ENCODE measurements around the gene AHI1. TPM values are rescaled to one million over a fixed set of nuclear protein-coding genes. Genes with fewer than 3 reads are reported as not detected.
"Not testable (repeated sequence)": the region's sequence is repeated elsewhere in the genome, so short reads cannot be mapped to it uniquely, and the experiment has no call there.

The AHI1 gene
- total RNA-seq, 1 experiment from 2014 or later, result 18.8 TPM

DNA sequence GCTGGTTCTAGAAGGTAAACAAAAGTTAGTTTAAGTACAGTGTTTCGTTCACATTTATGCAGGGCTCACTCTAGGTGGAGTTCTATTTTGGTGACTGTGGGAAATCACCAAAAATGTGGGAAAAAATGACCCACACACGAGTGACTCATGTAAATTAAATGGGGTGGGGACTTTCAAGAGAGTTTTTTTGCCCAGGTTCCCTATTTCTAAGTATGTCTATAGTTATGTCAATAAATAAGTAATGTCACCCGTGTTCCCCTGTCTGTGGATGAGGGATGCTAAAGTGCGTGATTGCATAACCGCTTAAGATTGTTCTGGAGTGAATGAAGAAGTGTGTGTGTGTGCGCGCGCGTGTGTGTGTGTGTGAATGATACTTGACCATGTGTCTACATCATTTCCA is 247.3 kb downstream of the AHI1 start:
- Mint-ChIP-seq H3K4me1 (peaks cover 66% of the 10 kb centered on the region), H3K27ac (peak overlapping the region; percentile 89), H3K36me3 (no peaks in the 10 kb centered on the region; the same call in 1 of the 2 replicates), H3K9me3 (peaks cover 25% of the 10 kb centered on the region), H3K4me3 (peak overlapping the region; percentile 8; the same call in 1 of the 2 replicates), H3K27me3 (ENCODE audit: low read depth) (0 out of 2 replicates have a peak, but pooled peaks cover 3% of the 10 kb centered on the region)
- ATAC-seq, result no peak
- ChIA-PET CTCF (interaction anchor here (0.5 to 0.9 kb wide), 2 partner anchors 21 to 132 kb away, joined by 3 to 5 read pairs; no protein-coding TSS in a partner anchor), POLR2A (no interaction called here)
- no peak for DNase-seq (ENCODE audit: low spot score)
- no peak for TF ChIP-seq OVOL2 (CRISPR knock-in tag; IDR thresholded peaks at IDR 0.05; ENCODE audit: borderline replicate concordance)
- no peak for TF ChIP-seq KAT7 (CRISPR knock-in tag; IDR thresholded peaks at IDR 0.05; ENCODE audit: borderline replicate concordance)
- no peak for TF ChIP-seq FOXK1 (CRISPR knock-in tag; IDR thresholded peaks at IDR 0.05)
- no peak for TF ChIP-seq GTF2I (CRISPR knock-in tag; conservative IDR thresholded peaks at IDR 0.05)
- TF ChIP-seq, protein P1, sequence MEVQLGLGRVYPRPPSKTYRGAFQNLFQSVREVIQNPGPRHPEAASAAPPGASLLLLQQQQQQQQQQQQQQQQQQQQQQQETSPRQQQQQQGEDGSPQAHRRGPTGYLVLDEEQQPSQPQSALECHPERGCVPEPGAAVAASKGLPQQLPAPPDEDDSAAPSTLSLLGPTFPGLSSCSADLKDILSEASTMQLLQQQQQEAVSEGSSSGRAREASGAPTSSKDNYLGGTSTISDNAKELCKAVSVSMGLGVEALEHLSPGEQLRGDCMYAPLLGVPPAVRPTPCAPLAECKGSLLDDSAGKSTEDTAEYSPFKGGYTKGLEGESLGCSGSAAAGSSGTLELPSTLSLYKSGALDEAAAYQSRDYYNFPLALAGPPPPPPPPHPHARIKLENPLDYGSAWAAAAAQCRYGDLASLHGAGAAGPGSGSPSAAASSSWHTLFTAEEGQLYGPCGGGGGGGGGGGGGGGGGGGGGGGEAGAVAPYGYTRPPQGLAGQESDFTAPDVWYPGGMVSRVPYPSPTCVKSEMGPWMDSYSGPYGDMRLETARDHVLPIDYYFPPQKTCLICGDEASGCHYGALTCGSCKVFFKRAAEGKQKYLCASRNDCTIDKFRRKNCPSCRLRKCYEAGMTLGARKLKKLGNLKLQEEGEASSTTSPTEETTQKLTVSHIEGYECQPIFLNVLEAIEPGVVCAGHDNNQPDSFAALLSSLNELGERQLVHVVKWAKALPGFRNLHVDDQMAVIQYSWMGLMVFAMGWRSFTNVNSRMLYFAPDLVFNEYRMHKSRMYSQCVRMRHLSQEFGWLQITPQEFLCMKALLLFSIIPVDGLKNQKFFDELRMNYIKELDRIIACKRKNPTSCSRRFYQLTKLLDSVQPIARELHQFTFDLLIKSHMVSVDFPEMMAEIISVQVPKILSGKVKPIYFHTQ (CRISPR knock-in tag; IDR thresholded peaks at IDR 0.05), result no peak
- TF ChIP-seq GABPB1 (CRISPR knock-in tag; IDR thresholded peaks at IDR 0.05), result no peak
- no peak for TF ChIP-seq ZNF423 (CRISPR knock-in tag; IDR thresholded peaks at IDR 0.05)
- no peak for TF ChIP-seq HMGA2 (CRISPR knock-in tag; IDR thresholded peaks at IDR 0.05)
- no peak for TF ChIP-seq TP53 (CRISPR knock-in tag; IDR thresholded peaks at IDR 0.05)

DNA sequence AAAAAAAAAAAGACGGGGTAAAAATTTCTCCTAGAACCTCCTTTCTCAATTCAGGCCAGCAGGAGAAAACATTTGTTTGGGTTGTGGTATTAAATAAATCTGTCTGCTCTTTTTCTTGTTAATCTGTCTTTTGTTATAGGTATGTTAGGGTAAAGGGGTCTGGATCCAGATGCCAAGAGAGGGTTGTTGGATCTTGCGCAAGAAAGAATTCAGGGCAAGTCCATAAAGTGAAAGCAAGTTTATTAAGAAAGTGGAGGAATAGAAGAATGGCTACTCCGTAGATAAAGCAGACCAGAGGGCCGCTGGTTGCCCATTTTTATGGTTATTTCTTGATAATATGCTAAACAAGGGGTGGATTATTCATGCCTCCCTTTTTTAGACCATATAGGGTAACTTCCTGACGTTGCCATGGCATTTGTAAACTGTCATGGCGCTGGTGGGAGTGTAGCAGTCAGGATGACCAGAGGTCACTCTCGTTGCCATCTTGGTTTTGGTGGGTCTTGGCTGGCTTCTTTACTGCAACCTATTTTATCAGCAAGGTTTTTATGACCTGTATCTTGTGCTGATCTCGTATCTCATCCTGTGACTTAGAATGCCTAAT is 251.0 kb downstream of the AHI1 start:
- H3K27me3 Mint-ChIP-seq (ENCODE audit: low read depth); H3K4me3 Mint-ChIP-seq; H3K27ac Mint-ChIP-seq; CTCF ChIA-PET; H3K36me3 Mint-ChIP-seq; ATAC-seq; DNase-seq (ENCODE audit: low spot score); POLR2A ChIA-PET: not testable (repeated sequence)
- Mint-ChIP-seq H3K4me1 (peaks cover 49% of the 10 kb centered on the region), H3K9me3 (peaks cover 12% of the 10 kb centered on the region)

DNA sequence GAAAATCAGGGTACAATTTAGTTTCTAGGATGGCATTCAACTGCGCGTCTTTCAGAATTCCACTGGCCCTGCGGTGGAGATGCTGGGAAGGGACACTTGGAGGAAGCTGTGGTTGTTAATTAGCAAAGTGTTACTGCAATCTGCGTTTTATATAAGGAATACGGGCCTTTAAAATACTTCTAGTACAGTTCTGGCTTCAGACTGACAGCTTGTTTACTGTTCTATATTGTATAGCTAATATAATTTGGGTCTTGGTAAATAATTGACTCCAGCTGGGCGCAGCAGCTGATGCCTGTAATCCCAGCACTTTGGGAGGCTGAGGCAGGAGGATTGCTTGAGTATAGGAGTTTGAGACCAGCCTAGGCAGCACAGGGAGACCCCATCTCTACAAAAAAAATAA is 252.7 kb downstream of the AHI1 start:
- no peak for ATAC-seq
- no peak overlapping the region for H3K4me3 Mint-ChIP-seq
- H3K36me3 Mint-ChIP-seq, result no peaks in the 10 kb centered on the region; the same call in 1 of the 2 replicates
- peaks cover 32% of the 10 kb centered on the region for H3K4me1 Mint-ChIP-seq
- peaks cover 12% of the 10 kb centered on the region for H3K9me3 Mint-ChIP-seq
- no peak for TF ChIP-seq JAZF1 (CRISPR knock-in tag; IDR thresholded peaks at IDR 0.05)
- TF ChIP-seq MYBL2 (CRISPR knock-in tag; IDR thresholded peaks at IDR 0.05), result no peak
- TF ChIP-seq, protein P1 (CRISPR knock-in tag; IDR thresholded peaks at IDR 0.05), result no peak
- TF ChIP-seq SP1 (CRISPR knock-in tag; conservative IDR thresholded peaks at IDR 0.05), result no peak
- TF ChIP-seq, protein P2, sequence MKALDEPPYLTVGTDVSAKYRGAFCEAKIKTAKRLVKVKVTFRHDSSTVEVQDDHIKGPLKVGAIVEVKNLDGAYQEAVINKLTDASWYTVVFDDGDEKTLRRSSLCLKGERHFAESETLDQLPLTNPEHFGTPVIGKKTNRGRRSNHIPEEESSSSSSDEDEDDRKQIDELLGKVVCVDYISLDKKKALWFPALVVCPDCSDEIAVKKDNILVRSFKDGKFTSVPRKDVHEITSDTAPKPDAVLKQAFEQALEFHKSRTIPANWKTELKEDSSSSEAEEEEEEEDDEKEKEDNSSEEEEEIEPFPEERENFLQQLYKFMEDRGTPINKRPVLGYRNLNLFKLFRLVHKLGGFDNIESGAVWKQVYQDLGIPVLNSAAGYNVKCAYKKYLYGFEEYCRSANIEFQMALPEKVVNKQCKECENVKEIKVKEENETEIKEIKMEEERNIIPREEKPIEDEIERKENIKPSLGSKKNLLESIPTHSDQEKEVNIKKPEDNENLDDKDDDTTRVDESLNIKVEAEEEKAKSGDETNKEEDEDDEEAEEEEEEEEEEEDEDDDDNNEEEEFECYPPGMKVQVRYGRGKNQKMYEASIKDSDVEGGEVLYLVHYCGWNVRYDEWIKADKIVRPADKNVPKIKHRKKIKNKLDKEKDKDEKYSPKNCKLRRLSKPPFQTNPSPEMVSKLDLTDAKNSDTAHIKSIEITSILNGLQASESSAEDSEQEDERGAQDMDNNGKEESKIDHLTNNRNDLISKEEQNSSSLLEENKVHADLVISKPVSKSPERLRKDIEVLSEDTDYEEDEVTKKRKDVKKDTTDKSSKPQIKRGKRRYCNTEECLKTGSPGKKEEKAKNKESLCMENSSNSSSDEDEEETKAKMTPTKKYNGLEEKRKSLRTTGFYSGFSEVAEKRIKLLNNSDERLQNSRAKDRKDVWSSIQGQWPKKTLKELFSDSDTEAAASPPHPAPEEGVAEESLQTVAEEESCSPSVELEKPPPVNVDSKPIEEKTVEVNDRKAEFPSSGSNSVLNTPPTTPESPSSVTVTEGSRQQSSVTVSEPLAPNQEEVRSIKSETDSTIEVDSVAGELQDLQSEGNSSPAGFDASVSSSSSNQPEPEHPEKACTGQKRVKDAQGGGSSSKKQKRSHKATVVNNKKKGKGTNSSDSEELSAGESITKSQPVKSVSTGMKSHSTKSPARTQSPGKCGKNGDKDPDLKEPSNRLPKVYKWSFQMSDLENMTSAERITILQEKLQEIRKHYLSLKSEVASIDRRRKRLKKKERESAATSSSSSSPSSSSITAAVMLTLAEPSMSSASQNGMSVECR (CRISPR knock-in tag; IDR thresholded peaks at IDR 0.05; ENCODE audit: borderline replicate concordance), result no peak
- no peak for TF ChIP-seq CBFB (CRISPR knock-in tag; IDR thresholded peaks at IDR 0.05; ENCODE audit: low read depth)
- TF ChIP-seq, protein P3, sequence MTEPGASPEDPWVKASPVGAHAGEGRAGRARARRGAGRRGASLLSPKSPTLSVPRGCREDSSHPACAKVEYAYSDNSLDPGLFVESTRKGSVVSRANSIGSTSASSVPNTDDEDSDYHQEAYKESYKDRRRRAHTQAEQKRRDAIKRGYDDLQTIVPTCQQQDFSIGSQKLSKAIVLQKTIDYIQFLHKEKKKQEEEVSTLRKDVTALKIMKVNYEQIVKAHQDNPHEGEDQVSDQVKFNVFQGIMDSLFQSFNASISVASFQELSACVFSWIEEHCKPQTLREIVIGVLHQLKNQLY (CRISPR knock-in tag; IDR thresholded peaks at IDR 0.05), result no peak
- TF ChIP-seq GRHL2 (CRISPR knock-in tag; IDR thresholded peaks at IDR 0.05; ENCODE audit: insufficient replicate concordance, severe bottlenecking), result no peak
- no peak for TF ChIP-seq ETV6 (CRISPR knock-in tag; IDR thresholded peaks at IDR 0.05)
- no peak for TF ChIP-seq ZNF416 (CRISPR knock-in tag; IDR thresholded peaks at IDR 0.05)
- no peak for TF ChIP-seq KAT7 (CRISPR knock-in tag; IDR thresholded peaks at IDR 0.05; ENCODE audit: borderline replicate concordance)
- no peak for TF ChIP-seq FOXJ3 (CRISPR knock-in tag; IDR thresholded peaks at IDR 0.05; ENCODE audit: borderline replicate concordance)
- no peak for TF ChIP-seq PRRX2 (CRISPR knock-in tag; IDR thresholded peaks at IDR 0.05)
- no peak for TF ChIP-seq ESRRA (CRISPR knock-in tag; IDR thresholded peaks at IDR 0.05; ENCODE audit: borderline replicate concordance)
- TF ChIP-seq FOXK1 (CRISPR knock-in tag; IDR thresholded peaks at IDR 0.05), result no peak
- H3K27ac Mint-ChIP-seq, result peak overlapping the region; percentile 34; the same call in 1 of the 2 replicates
- no peak for DNase-seq (ENCODE audit: low spot score)
- H3K27me3 Mint-ChIP-seq (ENCODE audit: low read depth), result no peaks in the 10 kb centered on the region
- POLR2A ChIA-PET, result no interaction called here
- CTCF ChIA-PET, result no interaction called here

Data from WTC11 (cell line).